Gastrocnemius medialis (tissue), 4 donors: Measurements from ENCODE around the gene PRKN. TPM values are rescaled to one million over a fixed set of nuclear protein-coding genes. Genes with fewer than 3 reads are reported as not detected.

Experiments used
- ATAC-seq, 2 donors: fragments of 150-250 bp; one replicate each; pipeline ENCODE4 v1.9.1; 2016
- DNase-seq, 2 donors: peaks; one replicate each; pipeline ENCODE4 v3.0.0-alpha.2; 2019
- H3K27ac ChIP-seq, 4 donors: fragments of 200-600 bp; sonication (generic); 1 replicate in 1 of 4; 2 replicates in 3 of 4; pipeline ENCODE4 v1.5.1; 2016 to 2018; ENCODE audit warnings: mild to moderate bottlenecking in 2 of 4, moderate library complexity in 1 of 4
- H3K27me3 ChIP-seq, 3 donors: fragments of 200-600 bp; sonication (generic) in 2 of 3; 1 replicate in 1 of 3; 2 replicates in 2 of 3; pipeline versions ENCODE4 v1.5.1 to v1.6.0; 2016 to 2019; ENCODE audit warnings: mild to moderate bottlenecking in 1 of 3, moderate library complexity in 1 of 3
- H3K36me3 ChIP-seq, 2 donors: fragments of 200-600 bp; sonication (generic) in 1 of 2; one replicate each; pipeline ENCODE4 v1.5.1; 2017 to 2018
- H3K4me1 ChIP-seq, 2 donors: fragments of 200-600 bp; sonication (generic) in 1 of 2; one replicate each; pipeline ENCODE4 v1.5.1; 2016 to 2017; ENCODE audit warnings: mild to moderate bottlenecking in 2 of 2
- H3K4me3 ChIP-seq, 4 donors: fragments of 200-600 bp; sonication (generic) in 3 of 4; 1 replicate in 1 of 4; 2 replicates in 3 of 4; pipeline ENCODE4 v1.5.1; 2016 to 2019; ENCODE audit warnings: mild to moderate bottlenecking in 2 of 4
- H3K9me3 ChIP-seq, 3 donors: fragments of 200-600 bp; sonication (generic) in 2 of 3; 1 replicate in 1 of 3; 2 replicates in 2 of 3; pipeline ENCODE4 v1.5.1; 2016 to 2019
- CTCF ChIP-seq, 5 experiments: fragments of 450-650 bp in 3 of 5; fragments of 200-600 bp in 2 of 5; sonication (generic) in 2 of 5; IDR thresholded peaks in 4 of 5; conservative IDR thresholded peaks in 1 of 5; 1 replicate in 4 of 5; 2 replicates in 1 of 5; pipeline ENCODE4 v1.5.1; 2016 to 2019; ENCODE audit warnings: antibody characterized with exemption in 5 of 5, mild to moderate bottlenecking in 3 of 5, moderate library complexity in 3 of 5
- POLR2A ChIP-seq, 2 donors: fragments of 450-650 bp; IDR thresholded peaks; one replicate each; pipeline ENCODE4 v1.6.1; 2017; ENCODE audit warnings: antibody characterized with exemption in 2 of 2, mild to moderate bottlenecking in 2 of 2, moderate library complexity in 2 of 2
- in situ Hi-C, 4 donors: fragments of 200-750 bp; cut with MboI; loops; one replicate each; pipeline versions ENCODE4 v1.15.0 to v1.8.0; 2017; ENCODE audit warnings: low sequenced_read_pairs in 4 of 4
- intact Hi-C: fragments of 100-400 bp; cut with DNase I; formaldehyde crosslinking; loops from one replicate; pipeline ENCODE4 v1.15.1; 2023; ENCODE audit warnings: low total_unique reads
- total RNA-seq, 4 donors: library from RNA; depleted of rRNA; stranded (reverse); fragments of >200 nt; gene quantifications; one replicate each; pipeline versions ENCODE4 v1.1.0 to v1.2.3, GENCODE V29; 2016

Gene PRKN
- total RNA-seq, 4 donors from 2014 or later = 8.4 to 21.6 (median 13.7) TPM

DNA sequence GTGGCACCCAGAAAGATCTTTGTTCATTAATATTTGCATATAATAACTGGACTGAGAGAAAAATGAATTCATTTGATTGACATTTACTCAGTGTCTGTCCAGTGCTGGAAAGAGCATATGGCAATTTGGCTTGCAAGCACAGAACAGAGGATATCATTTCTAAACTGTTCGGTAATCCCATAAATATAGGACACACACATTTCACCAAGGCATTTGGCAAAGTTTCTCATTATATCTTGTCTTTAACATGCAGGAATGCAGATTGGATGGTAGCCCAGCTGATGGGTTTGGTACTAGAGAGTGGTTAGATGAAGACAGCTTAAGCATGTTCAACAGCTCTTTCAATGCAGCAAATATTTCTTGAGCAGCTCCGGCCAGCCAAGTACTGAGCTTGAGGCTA lies 259.2 kb downstream of the PRKN start:
- no peaks in the 10 kb centered on the region for H3K36me3 ChIP-seq
- H3K4me1 ChIP-seq = peaks cover 34 to 38% of the 10 kb centered on the region in 2 donors
- peak overlapping the region in 2 of 4 donors; percentile 46 to 58 for H3K27ac ChIP-seq
- TF ChIP-seq POLR2A (IDR thresholded peaks at IDR 0.05) (no peak), CTCF (IDR thresholded peaks at IDR 0.05 in 4 of 5, conservative IDR thresholded peaks at IDR 0.05 in 1 of 5) (no peak)
- no peaks in the 10 kb centered on the region for H3K27me3 ChIP-seq
- DNase-seq (no peak), ATAC-seq (peak; percentile 51 to 56)
- in situ Hi-C loops (no loop called here), intact Hi-C loops (loop anchor here (10.0 kb wide), 1 partner anchor 256 kb away; the partner anchor contains the start of genes PACRG and PRKN)
- no peak overlapping the region for H3K4me3 ChIP-seq
- no peaks in the 10 kb centered on the region for H3K9me3 ChIP-seq

DNA sequence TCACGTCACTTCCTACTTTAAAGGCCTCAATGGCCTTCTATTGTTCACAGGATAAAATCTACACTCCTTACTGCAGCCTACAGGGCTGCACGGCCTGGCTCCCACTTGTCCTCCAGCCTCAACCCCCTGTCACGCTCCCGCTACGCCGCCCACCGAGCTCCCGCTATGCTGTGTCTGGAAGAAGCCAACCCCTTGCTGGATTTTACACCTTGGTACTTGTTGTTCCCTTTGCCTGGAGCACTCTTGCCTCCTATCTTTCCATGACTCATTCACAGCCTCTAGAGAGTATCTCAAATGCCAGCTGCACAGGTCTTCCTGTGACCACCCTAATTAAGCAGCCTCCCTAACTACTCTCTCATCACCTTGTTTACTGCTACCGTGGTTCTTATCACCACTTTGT lies 259.9 kb downstream of the PRKN start:
- H3K9me3 ChIP-seq = no peaks in the 10 kb centered on the region
- peak overlapping the region in 2 of 4 donors; percentile 46 to 58 for H3K27ac ChIP-seq
- H3K4me1 ChIP-seq = peaks cover 34 to 39% of the 10 kb centered on the region in 2 donors
- H3K4me3 ChIP-seq = no peak overlapping the region
- TF ChIP-seq CTCF (IDR thresholded peaks at IDR 0.05 in 4 of 5, conservative IDR thresholded peaks at IDR 0.05 in 1 of 5) = no peak
- TF ChIP-seq POLR2A (IDR thresholded peaks at IDR 0.05) = no peak
- intact Hi-C loops = loop anchor here (10.0 kb wide), 1 partner anchor 257 kb away; the partner anchor contains the start of genes PACRG and PRKN
- in situ Hi-C loops = no loop called here
- no peaks in the 10 kb centered on the region for H3K27me3 ChIP-seq
- no peak for DNase-seq
- no peaks in the 10 kb centered on the region for H3K36me3 ChIP-seq
- ATAC-seq = peak; percentile 53 to 61

DNA sequence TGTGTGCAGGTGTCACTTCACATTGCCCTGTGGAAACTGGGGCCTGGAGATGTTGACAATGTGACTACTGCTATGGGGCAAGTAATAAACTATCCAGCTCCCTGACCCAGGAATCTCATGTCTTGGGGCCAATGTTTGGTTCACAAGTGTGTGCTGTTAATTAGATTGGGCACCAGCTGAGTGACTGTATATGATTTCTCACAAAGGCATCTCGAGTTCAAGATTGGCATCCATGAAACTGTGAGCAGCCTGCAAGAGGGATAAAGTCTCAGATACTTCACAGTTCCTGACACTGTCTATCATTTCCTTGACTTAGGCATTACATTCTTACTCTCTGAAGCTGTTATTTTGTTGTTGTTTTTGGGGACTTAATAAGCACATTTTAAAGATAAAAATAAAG lies 264.0 kb downstream of the PRKN start:
- intact Hi-C loops = loop anchor here (10.0 kb wide), 1 partner anchor 261 kb away; the partner anchor contains the start of genes PACRG and PRKN
- no peak for DNase-seq
- H3K27me3 ChIP-seq = no peaks in the 10 kb centered on the region
- ATAC-seq = peak in 1 of 2 donors; percentile 15
- in situ Hi-C loops = no loop called here
- H3K36me3 ChIP-seq = no peaks in the 10 kb centered on the region
- peaks cover 35 to 39% of the 10 kb centered on the region in 2 donors for H3K4me1 ChIP-seq
- no peak overlapping the region for H3K4me3 ChIP-seq
- peaks cover 0 to 6% (median 0%) of the 10 kb centered on the region in 3 donors for H3K9me3 ChIP-seq
- H3K27ac ChIP-seq = peak overlapping the region in 1 of 4 donors; percentile 27
- TF ChIP-seq POLR2A (IDR thresholded peaks at IDR 0.05) (no peak), CTCF (IDR thresholded peaks at IDR 0.05 in 4 of 5, conservative IDR thresholded peaks at IDR 0.05 in 1 of 5) (no peak)

DNA sequence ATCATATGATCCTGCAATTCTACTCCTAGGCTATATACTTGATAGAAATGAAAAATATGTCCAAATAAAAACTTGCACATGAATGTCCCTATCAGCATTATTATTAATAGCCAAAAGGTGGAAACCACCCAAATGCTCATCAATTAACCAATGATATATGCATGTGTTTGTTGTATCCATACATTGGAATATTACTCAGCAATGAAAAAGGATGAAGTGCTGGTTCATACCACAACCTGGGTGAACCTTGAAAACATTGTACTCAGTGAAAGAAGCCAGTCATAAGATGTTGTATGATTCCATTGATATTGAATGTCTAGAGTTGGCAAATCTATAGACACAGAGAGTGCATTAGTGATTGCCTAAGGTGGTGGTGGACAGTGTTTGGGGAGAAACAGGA lies 267.6 kb downstream of the PRKN start:
- H3K36me3 ChIP-seq = no peaks in the 10 kb centered on the region
- H3K4me3 ChIP-seq = no peak overlapping the region
- no peak overlapping the region for H3K27ac ChIP-seq
- peaks cover 13 to 16% of the 10 kb centered on the region in 2 donors for H3K4me1 ChIP-seq
- TF ChIP-seq POLR2A (IDR thresholded peaks at IDR 0.05) (no peak), CTCF (IDR thresholded peaks at IDR 0.05 in 4 of 5, conservative IDR thresholded peaks at IDR 0.05 in 1 of 5) (no peak)
- in situ Hi-C loops = no loop called here
- DNase-seq (no peak), ATAC-seq (no peak)
- intact Hi-C loops = loop anchor here (10.0 kb wide), 1 partner anchor 265 kb away; the partner anchor contains the start of genes PACRG and PRKN
- H3K27me3 ChIP-seq = no peaks in the 10 kb centered on the region
- H3K9me3 ChIP-seq = peaks cover 0 to 6% (median 0%) of the 10 kb centered on the region in 3 donors

DNA sequence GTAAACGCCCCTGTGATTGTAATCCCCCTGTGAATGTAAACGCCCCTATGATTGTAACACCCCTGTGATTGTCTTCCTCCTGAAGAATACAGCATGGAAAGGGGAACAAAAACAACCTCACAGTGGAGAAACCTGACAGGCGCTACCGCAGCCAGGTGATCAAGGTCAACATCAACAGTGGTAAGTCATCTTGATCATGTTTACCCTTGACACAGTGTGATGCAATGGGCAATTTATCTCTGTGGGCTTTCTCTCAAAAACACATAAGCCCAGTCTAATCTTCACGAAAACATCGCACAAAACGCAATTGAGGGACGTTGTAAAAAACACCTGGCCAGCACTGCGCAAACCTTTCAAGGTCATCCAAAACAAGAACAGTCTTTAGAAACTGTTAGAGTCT lies 277.2 kb downstream of the PRKN start:
- intact Hi-C loops = no loop called here
- H3K27me3 ChIP-seq = no peaks in the 10 kb centered on the region
- no peaks in the 10 kb centered on the region for H3K4me1 ChIP-seq
- in situ Hi-C loops = no loop called here
- H3K9me3 ChIP-seq = no peaks in the 10 kb centered on the region
- no peak overlapping the region for H3K27ac ChIP-seq
- TF ChIP-seq POLR2A (IDR thresholded peaks at IDR 0.05) (no peak), CTCF (IDR thresholded peaks at IDR 0.05 in 4 of 5, conservative IDR thresholded peaks at IDR 0.05 in 1 of 5) (no peak)
- H3K4me3 ChIP-seq = no peak overlapping the region
- H3K36me3 ChIP-seq = no peaks in the 10 kb centered on the region
- DNase-seq (no peak), ATAC-seq (no peak)
